Endothelial cell of umbilical vein (primary cell): ENCODE results near the gene AGBL4. TPM values are rescaled to one million over a fixed set of nuclear protein-coding genes. Genes with fewer than 3 reads are reported as not detected.

Experiments
- BruUV-seq: library from RNA; stranded (reverse); fragments of 400-500 nt; replicated peaks from 2 replicates; lab custom pipeline; 2021; lab: Mats Ljungman, UMichigan
- CTCF ChIA-PET: fragments of 300-600, 350-600 bp; sonication (Branson Sonifier 250); formaldehyde crosslinking; loops from one replicate; lab custom pipeline; 2021; ENCODE audit warnings: antibody characterized with exemption, inconsistent platforms; lab: Charles Lee
- POLR2A ChIA-PET: fragments of 300-600, 350-600 bp; sonication (Branson Sonifier 250); formaldehyde crosslinking; loops from one replicate; lab custom pipeline; 2021; ENCODE audit warnings: antibody characterized with exemption, inconsistent platforms; lab: Charles Lee
- DNase-seq: peaks from one replicate; pipeline ENCODE4 v3.0.0-alpha.2; 2011; ENCODE audit warnings: low read depth, low spot score
- FAIRE-seq: peaks from 2 replicates; lab custom pipeline; 2011; peaks lifted over from hg19 to GRCh38; lab: Jason Lieb, UNC
- H2AFZ ChIP-seq: 2 replicates; pipeline ENCODE4 v1.6.0; 2012; ENCODE audit warnings: low read depth, low read length, control low read depth, inconsistent platforms
- H3K27ac ChIP-seq: 2 replicates; pipeline ENCODE4 v1.5.1; 2011; ENCODE audit warnings: low read depth, mild to moderate bottlenecking, control low read depth, low read length, moderate library complexity; ENCODE audit not compliant: insufficient read depth
- H3K27me3 ChIP-seq, 2 experiments: 2 replicates each; pipeline versions ENCODE4 v1.6.0 to v1.6.1; 2011; ENCODE audit warnings: low read length in 2 of 2, mixed read lengths in 1 of 2; ENCODE audit not compliant: control insufficient read depth in 2 of 2, insufficient read depth in 2 of 2
- H3K36me3 ChIP-seq, 2 experiments: 2 replicates in 1 of 2; 3 replicates in 1 of 2; pipeline ENCODE4 v1.5.1; 2011; ENCODE audit warnings: low read length in 2 of 2, mild to moderate bottlenecking in 1 of 2, moderate library complexity in 1 of 2; ENCODE audit not compliant: control insufficient read depth in 2 of 2, insufficient read depth in 2 of 2; ENCODE audit errors: extremely low read depth in 1 of 2
- H3K4me1 ChIP-seq: 3 replicates; pipeline ENCODE4 v1.5.1; 2011; ENCODE audit warnings: mild to moderate bottlenecking, low read length; ENCODE audit not compliant: control insufficient read depth, insufficient read depth; ENCODE audit errors: extremely low read depth
- H3K4me2 ChIP-seq: 2 replicates; pipeline ENCODE4 v1.6.1; 2011; ENCODE audit warnings: low read length, control low read depth, mixed read lengths; ENCODE audit not compliant: insufficient read depth
- H3K4me3 ChIP-seq, 3 experiments: fragments of 200-600 bp in 1 of 3; sonication (generic), shearing (Covaris generic) in 1 of 3; replicated peaks in 1 of 3; 2 replicates each; pipeline ENCODE4 v1.5.1; 2011 to 2016; ENCODE audit warnings: control low read depth in 3 of 3, low read length in 3 of 3, mild to moderate bottlenecking in 2 of 3, inconsistent platforms in 1 of 3, low read depth in 1 of 3, moderate library complexity in 1 of 3; ENCODE audit not compliant: insufficient read depth in 1 of 3
- H3K79me2 ChIP-seq: 2 replicates; pipeline ENCODE4 v1.6.0; 2012; ENCODE audit warnings: low read length, inconsistent platforms; ENCODE audit not compliant: control insufficient read depth, insufficient read depth
- H3K9ac ChIP-seq: replicated peaks from 2 replicates; pipeline ENCODE3; 2011; ENCODE audit warnings: low read length, control low read depth; ENCODE audit not compliant: insufficient read depth; ENCODE audit errors: extremely low read depth
- H3K9me1 ChIP-seq: replicated peaks from 3 replicates; pipeline ENCODE4 v1.6.0; 2011; ENCODE audit warnings: mild to moderate bottlenecking, low read length; ENCODE audit not compliant: control insufficient read depth, insufficient read depth; ENCODE audit errors: extremely low read depth
- H3K9me3 ChIP-seq: replicated peaks from 2 replicates; pipeline ENCODE4 v1.5.1; 2012; ENCODE audit warnings: low read length, inconsistent platforms; ENCODE audit not compliant: control insufficient read depth, insufficient read depth
- H4K20me1 ChIP-seq: replicated peaks from 2 replicates; pipeline ENCODE3; 2011; ENCODE audit warnings: mild to moderate bottlenecking, low read length; ENCODE audit not compliant: control insufficient read depth, insufficient read depth; ENCODE audit errors: extremely low read depth
- CTCF ChIP-seq, 2 donors: IDR thresholded peaks; 1 replicate in 1 of 2; 2 replicates in 1 of 2; pipeline ENCODE4 v1.5.1; 2011; ENCODE audit warnings: low read length in 2 of 2, mild to moderate bottlenecking in 2 of 2, moderate library complexity in 2 of 2, control low read depth in 1 of 2, inconsistent platforms in 1 of 2, low read depth in 1 of 2; ENCODE audit not compliant: insufficient read depth in 1 of 2; ENCODE audit errors: extremely low read depth in 1 of 2
- EZH2 ChIP-seq: IDR thresholded peaks from 2 replicates; pipeline ENCODE4 v1.6.1; 2012; ENCODE audit warnings: borderline replicate concordance, low read depth, mild to moderate bottlenecking, moderate library complexity, low read length, inconsistent platforms; ENCODE audit not compliant: severe bottlenecking
- FOS ChIP-seq: IDR thresholded peaks from 2 replicates; pipeline ENCODE4 v1.6.1; 2011; ENCODE audit warnings: mild to moderate bottlenecking, low read length, moderate library complexity, borderline replicate concordance; ENCODE audit not compliant: insufficient read depth
- GATA2 ChIP-seq: IDR thresholded peaks from 2 replicates; pipeline ENCODE4 v1.7.0; 2011; ENCODE audit warnings: low read depth, mild to moderate bottlenecking, moderate library complexity, mixed read lengths, low read length; ENCODE audit not compliant: insufficient read length, insufficient read depth
- JUN ChIP-seq: IDR thresholded peaks from 2 replicates; pipeline ENCODE4 v1.6.1; 2011; ENCODE audit warnings: borderline replicate concordance, low read depth; ENCODE audit not compliant: insufficient read length, insufficient read depth
- MYC ChIP-seq: IDR thresholded peaks from one replicate; pipeline ENCODE4 v1.6.1; 2011; ENCODE audit warnings: mild to moderate bottlenecking, low read depth, low read length
- POLR2A ChIP-seq: IDR thresholded peaks from 2 replicates; pipeline ENCODE4 v1.6.1; 2012; ENCODE audit warnings: low read depth, mild to moderate bottlenecking, control low read depth, low read length
- POLR2AphosphoS5 ChIP-seq: IDR thresholded peaks from 2 replicates; pipeline ENCODE4 v1.6.1; 2012; ENCODE audit warnings: low read depth, mild to moderate bottlenecking, control low read depth, low read length, moderate library complexity; ENCODE audit not compliant: insufficient read depth
- dilution Hi-C: fragments of 300-500 bp; cut with MboI; formaldehyde crosslinking; loops from one replicate; pipeline ENCODE4 v1.15.0; 2019; ENCODE audit warnings: low sequenced_read_pairs; ENCODE audit not compliant: extremely low pct_ligation_motif_present
- intact Hi-C: fragments of 100-400 bp; cut with micrococcal nuclease; formaldehyde crosslinking; loops from one replicate; pipeline ENCODE4 v1.10.0; 2022
- polyA plus RNA-seq, 4 experiments: library from polyadenylated mRNA; depleted of rRNA in 3 of 4; stranded (reverse) in 3 of 4; unstranded in 1 of 4; fragments of >200 nt; gene quantifications; 2 replicates each; pipeline versions ENCODE4 v1.2.1 to v1.2.3, GENCODE V29; 2011 to 2012; ENCODE audit warnings: missing spikeins in 1 of 4
- total RNA-seq: library from RNA; stranded (reverse); gene quantifications from 2 replicates; pipeline ENCODE4 v1.2.3, GENCODE V29; 2021
- TF ChIP-seq, protein P1 (sequence below): IDR thresholded peaks from 2 replicates; pipeline ENCODE4 v1.6.1; 2011; ENCODE audit not compliant: insufficient read depth, insufficient read length

The AGBL4 gene
- total and polyA plus RNA-seq, 2 donors (not counting 3 experiments of a cell fraction or from before 2014, with no cell fraction given) = not detected

DNA sequence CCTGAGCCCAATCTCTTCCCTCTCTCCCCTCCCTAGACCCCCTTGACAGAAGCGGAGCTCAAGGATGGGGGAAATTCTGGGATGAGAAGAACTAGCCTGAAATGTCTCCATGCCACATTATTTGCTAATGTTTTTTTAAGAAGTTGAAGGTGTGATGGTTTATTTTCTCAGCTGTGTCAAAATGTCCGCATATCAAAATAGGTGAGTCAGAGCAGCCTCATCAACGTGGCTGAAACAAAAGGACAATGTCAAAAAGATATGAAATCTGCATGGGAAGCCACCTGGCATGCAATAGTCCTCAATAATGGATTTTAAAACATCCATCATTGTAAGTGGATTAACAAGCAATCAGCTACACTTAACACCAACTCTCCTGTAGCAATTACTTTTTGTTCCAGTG lies 1348.5 kb downstream of the AGBL4 start:
- no peak overlapping the region for H3K27ac ChIP-seq
- H3K9me1 ChIP-seq = no peaks in the 10 kb centered on the region
- H3K9ac ChIP-seq = no peak overlapping the region
- H2AFZ ChIP-seq = no peak overlapping the region
- POLR2A ChIA-PET = no interaction called here
- no peak overlapping the region for H3K4me3 ChIP-seq
- CTCF ChIA-PET = interaction anchor here (3.1 kb wide), 1 partner anchor 1657 kb away, joined by 63 read pairs; no protein-coding TSS in a partner anchor
- H3K4me2 ChIP-seq = no peak overlapping the region
- no peaks in the 10 kb centered on the region for H3K9me3 ChIP-seq
- H3K79me2 ChIP-seq = no peaks in the 10 kb centered on the region
- no TSS peak for BruUV-seq
- dilution Hi-C loops = no loop called here
- H3K4me1 ChIP-seq = no peaks in the 10 kb centered on the region
- H4K20me1 ChIP-seq = no peaks in the 10 kb centered on the region
- intact Hi-C loops = no loop called here
- no peaks in the 10 kb centered on the region for H3K36me3 ChIP-seq
- no peak for DNase-seq
- H3K27me3 ChIP-seq = no peaks in the 10 kb centered on the region
- TF ChIP-seq POLR2AphosphoS5 = no peak
- TF ChIP-seq MYC = no peak
- TF ChIP-seq POLR2A = no peak
- TF ChIP-seq FOS = no peak
- no peak for TF ChIP-seq JUN
- TF ChIP-seq, protein P1, sequence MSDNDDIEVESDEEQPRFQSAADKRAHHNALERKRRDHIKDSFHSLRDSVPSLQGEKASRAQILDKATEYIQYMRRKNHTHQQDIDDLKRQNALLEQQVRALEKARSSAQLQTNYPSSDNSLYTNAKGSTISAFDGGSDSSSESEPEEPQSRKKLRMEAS = no peak
- TF ChIP-seq CTCF (IDR thresholded peaks at IDR 0.05; ENCODE audit: extremely low read depth in 1 of 2, insufficient read depth in 1 of 2, low read depth in 1 of 2, low read length in 2 of 2) = no peak
- no peak for TF ChIP-seq GATA2
- no peak for TF ChIP-seq EZH2
- FAIRE-seq = no peak
